Measurements from ENCODE around the gene PRKAR2B.
"Not testable (repeated sequence)": the region's sequence is repeated elsewhere in the genome, so short reads cannot be mapped to it uniquely, and the experiment has no call there.

Gene PRKAR2B

DNA sequence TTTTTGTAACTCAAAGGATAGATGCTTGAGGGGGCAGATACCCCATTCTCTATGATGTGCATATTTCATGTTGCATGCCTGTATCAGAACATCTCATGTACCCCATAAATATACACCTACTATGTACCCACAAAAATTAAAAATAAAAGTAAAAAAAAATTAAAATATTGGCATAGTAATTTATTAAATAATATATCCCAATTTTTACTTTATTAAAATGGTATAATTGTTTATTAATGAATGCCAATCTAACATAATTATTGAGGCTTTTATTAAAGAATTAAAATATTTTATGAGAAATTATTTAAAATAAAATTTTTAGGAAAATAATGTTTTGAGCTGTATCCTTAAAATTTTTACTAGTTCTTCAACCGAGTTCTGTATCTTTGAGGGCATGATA is 105.4 kb downstream of the PRKAR2B start:
- TF ChIP-seq, protein P1, sequence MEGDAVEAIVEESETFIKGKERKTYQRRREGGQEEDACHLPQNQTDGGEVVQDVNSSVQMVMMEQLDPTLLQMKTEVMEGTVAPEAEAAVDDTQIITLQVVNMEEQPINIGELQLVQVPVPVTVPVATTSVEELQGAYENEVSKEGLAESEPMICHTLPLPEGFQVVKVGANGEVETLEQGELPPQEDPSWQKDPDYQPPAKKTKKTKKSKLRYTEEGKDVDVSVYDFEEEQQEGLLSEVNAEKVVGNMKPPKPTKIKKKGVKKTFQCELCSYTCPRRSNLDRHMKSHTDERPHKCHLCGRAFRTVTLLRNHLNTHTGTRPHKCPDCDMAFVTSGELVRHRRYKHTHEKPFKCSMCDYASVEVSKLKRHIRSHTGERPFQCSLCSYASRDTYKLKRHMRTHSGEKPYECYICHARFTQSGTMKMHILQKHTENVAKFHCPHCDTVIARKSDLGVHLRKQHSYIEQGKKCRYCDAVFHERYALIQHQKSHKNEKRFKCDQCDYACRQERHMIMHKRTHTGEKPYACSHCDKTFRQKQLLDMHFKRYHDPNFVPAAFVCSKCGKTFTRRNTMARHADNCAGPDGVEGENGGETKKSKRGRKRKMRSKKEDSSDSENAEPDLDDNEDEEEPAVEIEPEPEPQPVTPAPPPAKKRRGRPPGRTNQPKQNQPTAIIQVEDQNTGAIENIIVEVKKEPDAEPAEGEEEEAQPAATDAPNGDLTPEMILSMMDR (IDR thresholded peaks at IDR 0.05; ENCODE audit: extremely low read depth, insufficient read depth, missing control alignments): no peak
- no peak for DNase-seq (ENCODE audit: low spot score)
- in situ Hi-C loops (cut with MboI; ENCODE audit: low pct_unique_long_range_greater_than_20kb, low sequenced_read_pairs, unreplicated experiment): loop anchor here (5.0 kb wide), 1 partner anchor 358 kb away; no protein-coding TSS in a partner anchor

DNA sequence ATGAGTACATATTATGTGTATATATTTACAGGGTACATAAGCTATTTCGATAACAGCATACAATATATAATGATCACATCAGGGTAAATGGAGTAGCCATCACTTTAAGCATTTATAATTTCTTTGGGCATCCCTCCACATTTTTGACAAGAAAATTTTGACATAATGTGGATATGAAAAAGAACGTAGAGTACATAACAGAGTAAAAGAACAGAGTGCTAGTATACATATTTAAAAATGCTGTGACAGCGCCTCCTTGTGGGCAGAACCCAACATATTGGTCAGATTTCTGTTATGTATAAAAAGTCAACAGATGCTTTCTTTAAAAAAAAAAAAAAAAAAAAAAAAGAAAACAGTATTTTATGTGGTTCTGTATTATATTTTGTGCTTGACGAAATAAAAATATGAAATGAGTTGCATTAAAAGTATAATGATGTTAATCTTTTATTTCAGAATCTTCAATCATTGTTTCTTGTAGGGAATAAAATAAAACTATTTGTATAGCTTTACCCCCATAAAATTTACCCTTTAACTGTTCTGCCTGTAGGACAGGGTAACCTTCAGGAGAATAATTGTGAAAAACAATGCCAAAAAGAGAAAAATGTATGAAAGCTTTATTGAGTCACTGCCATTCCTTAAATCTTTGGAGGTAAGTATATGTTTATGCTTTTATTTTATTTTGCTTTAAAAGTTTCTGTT is 106.0 kb downstream of the PRKAR2B start:
- in situ Hi-C loops (cut with MboI; ENCODE audit: low pct_unique_long_range_greater_than_20kb, low sequenced_read_pairs, unreplicated experiment): no loop called here
- DNase-seq (ENCODE audit: low spot score): peak; percentile 43
- TF ChIP-seq, protein P1 (IDR thresholded peaks at IDR 0.05; ENCODE audit: extremely low read depth, insufficient read depth, missing control alignments): peak; percentile 66

DNA sequence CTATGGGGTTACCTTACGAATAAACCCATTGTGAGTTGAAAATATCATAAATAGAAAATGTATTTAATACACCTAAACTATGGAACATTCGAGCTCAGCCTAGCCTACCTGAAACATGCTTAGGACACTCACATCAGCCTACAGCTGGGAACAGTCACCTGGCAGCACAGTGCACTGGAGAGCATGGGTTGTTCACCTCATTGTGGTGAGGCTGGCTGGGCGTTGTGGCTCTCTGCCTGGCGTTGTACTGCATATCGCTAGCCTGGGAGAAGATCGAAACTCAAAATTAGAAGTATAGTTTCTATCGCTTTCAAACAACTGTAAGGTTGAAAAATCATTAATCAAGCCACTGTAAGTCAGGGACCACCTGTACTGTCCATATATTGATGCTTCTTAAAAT is 107.0 kb downstream of the PRKAR2B start:
- TF ChIP-seq, protein P1 (IDR thresholded peaks at IDR 0.05; ENCODE audit: extremely low read depth, insufficient read depth, missing control alignments): no peak
- in situ Hi-C loops (cut with MboI; ENCODE audit: low pct_unique_long_range_greater_than_20kb, low sequenced_read_pairs, unreplicated experiment): no loop called here
- no peak for DNase-seq (ENCODE audit: low spot score)

DNA sequence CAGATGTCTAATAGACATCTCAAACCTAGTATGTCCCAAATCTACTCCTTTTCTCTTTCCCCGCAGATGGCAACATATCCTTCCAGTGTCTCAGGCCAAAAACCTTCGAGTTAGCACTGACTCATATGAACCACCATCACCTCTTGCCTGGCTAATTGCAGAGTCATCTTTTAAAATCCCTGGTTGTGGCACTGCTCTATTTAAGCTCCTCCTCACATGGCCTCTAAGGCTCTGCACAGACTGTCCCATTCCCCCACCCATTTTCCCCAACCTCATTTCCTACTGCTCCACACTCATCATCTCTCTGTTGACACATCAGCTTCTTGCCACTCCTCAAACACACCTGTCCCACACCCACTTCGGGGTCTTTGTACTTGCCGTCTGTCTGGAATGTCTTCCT is 107.5 kb downstream of the PRKAR2B start:
- no peak for DNase-seq (ENCODE audit: low spot score)
- TF ChIP-seq, protein P1 (IDR thresholded peaks at IDR 0.05; ENCODE audit: extremely low read depth, insufficient read depth, missing control alignments): no peak
- in situ Hi-C loops (cut with MboI; ENCODE audit: low pct_unique_long_range_greater_than_20kb, low sequenced_read_pairs, unreplicated experiment): no loop called here

DNA sequence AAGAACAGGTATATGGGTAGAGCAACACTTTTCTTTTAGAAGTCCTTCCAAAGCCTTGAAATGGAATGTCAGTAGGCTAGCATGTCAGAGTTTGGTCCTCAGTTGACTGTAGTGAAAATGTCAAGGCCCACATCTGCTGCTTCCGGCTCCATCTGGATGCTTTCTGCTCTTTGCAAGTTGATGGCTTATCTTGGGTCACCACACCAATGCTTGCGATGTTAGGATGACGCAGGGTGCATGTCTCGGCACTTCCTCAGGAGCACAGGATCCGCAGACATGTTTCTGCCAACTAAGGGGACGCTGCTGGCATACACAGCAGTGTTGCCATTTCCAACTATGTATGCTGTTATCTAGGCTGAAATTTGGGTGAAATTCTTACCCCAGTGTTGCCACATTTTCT is 110.3 kb downstream of the PRKAR2B start:
- TF ChIP-seq, protein P1 (IDR thresholded peaks at IDR 0.05; ENCODE audit: extremely low read depth, insufficient read depth, missing control alignments): no peak
- in situ Hi-C loops (cut with MboI; ENCODE audit: low pct_unique_long_range_greater_than_20kb, low sequenced_read_pairs, unreplicated experiment): no loop called here

DNA sequence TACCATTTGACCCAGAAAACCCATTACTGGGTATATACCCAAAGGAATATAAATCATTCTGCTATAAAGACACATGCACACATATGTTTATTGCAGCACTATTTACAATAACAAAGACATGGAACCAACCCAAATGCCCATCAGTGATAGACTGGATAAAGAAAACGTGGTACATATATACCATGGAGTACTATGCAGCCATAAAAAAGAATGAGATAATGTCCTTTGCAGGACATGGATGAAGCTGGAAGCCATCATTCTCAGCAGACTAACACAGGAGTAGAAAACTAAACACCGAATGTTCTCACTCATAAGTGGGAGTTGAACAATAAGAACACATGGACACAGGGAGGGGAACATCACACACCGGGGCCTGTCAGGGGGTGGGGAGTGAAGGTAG is 111.2 kb downstream of the PRKAR2B start:
- DNase-seq (ENCODE audit: low spot score); in situ Hi-C loops (cut with MboI; ENCODE audit: low pct_unique_long_range_greater_than_20kb, low sequenced_read_pairs, unreplicated experiment): not testable (repeated sequence)

More for the DNA sequence above, 110.3 kb downstream of the PRKAR2B start:
- DNase-seq (ENCODE audit: low spot score): no peak

DNA sequence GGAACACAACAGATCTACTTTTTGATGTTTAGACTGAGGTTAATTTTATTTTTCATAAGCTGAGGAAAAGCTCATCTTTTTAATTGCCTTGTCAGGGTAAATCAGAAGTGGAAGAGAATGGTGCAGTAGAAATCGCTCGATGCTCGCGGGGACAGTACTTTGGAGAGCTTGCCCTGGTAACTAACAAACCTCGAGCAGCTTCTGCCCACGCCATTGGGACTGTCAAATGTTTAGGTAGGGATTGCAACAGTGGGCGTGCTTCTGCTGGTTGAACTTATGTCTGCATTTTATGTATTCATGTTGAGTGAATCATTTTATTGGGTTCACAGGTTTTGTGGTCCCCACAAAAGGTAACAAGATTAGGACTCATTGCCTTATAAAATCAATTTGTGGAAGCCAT is 112.6 kb downstream of the PRKAR2B start:
- in situ Hi-C loops (cut with MboI; ENCODE audit: low pct_unique_long_range_greater_than_20kb, low sequenced_read_pairs, unreplicated experiment): no loop called here
- TF ChIP-seq, protein P1 (IDR thresholded peaks at IDR 0.05; ENCODE audit: extremely low read depth, insufficient read depth, missing control alignments): no peak
- DNase-seq (ENCODE audit: low spot score): no peak

All from GM13977 (cell line).